Esophagus muscularis mucosa (tissue), 3 donors: Measurements from ENCODE around the gene OSBPL2.

Experiments used
- CTCF ChIP-seq, 3 experiments: fragments of 200-600 bp in 2 of 3; fragments of 450-650 bp in 1 of 3; sonication (generic) in 2 of 3; IDR thresholded peaks; one replicate each; pipeline ENCODE4 v1.5.1; 2017 to 2019; ENCODE audit warnings: antibody characterized with exemption in 3 of 3, mild to moderate bottlenecking in 2 of 3, moderate library complexity in 1 of 3
- POLR2A ChIP-seq: fragments of 450-650 bp; IDR thresholded peaks from one replicate; pipeline ENCODE4 v1.6.1; 2017; ENCODE audit warnings: antibody characterized with exemption, moderate library complexity, mild to moderate bottlenecking, low read depth
- POLR2AphosphoS5 ChIP-seq, 2 donors: sonication (generic); formaldehyde crosslinking; IDR thresholded peaks; one replicate each; pipeline ENCODE4 v1.6.1; 2017; ENCODE audit warnings: antibody characterized with exemption in 2 of 2

- TF ChIP-seq CTCF (IDR thresholded peaks at IDR 0.05) (no peak), POLR2AphosphoS5 (IDR thresholded peaks at IDR 0.05) (no peak), POLR2A (no peak)
These were observed 27.8 kb upstream of the OSBPL2 start for GRCh38 chr20:62210496-62210855.
